T47D (cell line): Measurements from ENCODE around the gene MICU1.
"Not testable (repeated sequence)": the region's sequence is repeated elsewhere in the genome, so short reads cannot be mapped to it uniquely, and the experiment has no call there.

ENCODE experiments used
- DNase-seq, 2 experiments: peaks; one replicate each; pipeline versions ENCODE4 v3.0.0 to v3.0.0-alpha.2; 2011 to 2012; ENCODE audit warnings: low read depth in 1 of 2, low spot score in 1 of 2
- JUND ChIP-seq: IDR thresholded peaks from 2 replicates; pipeline ENCODE4 v1.6.1; 2012; ENCODE audit warnings: low read depth
- in situ Hi-C: cut with HindIII; loops from 2 replicates; pipeline ENCODE4 v1.10.0; 2016; ENCODE audit warnings: low sequenced_read_pairs, low pct_unique_long_range_greater_than_20kb

MICU1 gene

DNA sequence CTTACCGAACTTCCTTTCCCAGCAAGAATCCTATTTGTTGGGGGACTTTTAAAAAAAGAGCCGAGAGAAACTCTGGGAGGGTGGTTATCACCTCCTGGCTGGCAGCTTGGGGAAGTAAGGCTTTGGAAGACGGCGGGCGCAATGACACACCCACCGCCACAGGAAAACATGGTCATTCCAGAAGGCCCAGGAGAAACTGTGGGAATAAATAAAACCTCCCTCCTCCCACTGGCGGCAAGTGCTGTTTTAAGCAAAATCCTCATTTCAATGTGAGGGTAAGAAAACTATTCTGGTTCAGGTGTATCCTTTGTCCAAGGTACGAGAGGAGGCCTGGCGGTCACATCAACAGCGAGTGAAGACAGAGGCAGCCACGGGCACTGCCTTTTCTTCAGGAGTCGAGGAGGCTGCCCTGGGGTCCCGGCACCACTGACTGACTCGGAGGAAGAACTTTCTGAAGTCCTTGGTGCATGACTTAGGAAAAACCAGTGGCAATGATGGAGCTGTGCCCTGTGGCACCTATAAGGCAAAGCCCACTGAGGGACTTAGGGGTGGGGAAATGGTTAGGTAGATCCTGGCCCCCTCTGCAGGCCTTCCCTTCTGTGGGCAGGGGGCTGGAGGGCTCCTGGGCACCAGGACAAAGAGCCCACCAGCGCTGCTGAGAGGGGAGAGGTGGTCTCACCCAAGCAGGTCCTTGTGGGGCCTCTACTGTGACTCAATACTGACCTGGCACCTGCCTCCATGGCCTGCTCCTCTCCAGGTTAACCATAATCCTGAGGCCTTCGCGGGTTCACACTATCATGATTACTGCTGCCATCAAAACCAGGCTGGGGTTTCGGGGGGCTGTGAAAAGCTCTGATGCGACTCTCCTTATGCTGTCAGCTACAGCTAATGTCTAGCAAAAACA is 292.5 kb downstream of the MICU1 start:
- no peak for DNase-seq
- in situ Hi-C loops: no loop called here
- no peak for TF ChIP-seq JUND

DNA sequence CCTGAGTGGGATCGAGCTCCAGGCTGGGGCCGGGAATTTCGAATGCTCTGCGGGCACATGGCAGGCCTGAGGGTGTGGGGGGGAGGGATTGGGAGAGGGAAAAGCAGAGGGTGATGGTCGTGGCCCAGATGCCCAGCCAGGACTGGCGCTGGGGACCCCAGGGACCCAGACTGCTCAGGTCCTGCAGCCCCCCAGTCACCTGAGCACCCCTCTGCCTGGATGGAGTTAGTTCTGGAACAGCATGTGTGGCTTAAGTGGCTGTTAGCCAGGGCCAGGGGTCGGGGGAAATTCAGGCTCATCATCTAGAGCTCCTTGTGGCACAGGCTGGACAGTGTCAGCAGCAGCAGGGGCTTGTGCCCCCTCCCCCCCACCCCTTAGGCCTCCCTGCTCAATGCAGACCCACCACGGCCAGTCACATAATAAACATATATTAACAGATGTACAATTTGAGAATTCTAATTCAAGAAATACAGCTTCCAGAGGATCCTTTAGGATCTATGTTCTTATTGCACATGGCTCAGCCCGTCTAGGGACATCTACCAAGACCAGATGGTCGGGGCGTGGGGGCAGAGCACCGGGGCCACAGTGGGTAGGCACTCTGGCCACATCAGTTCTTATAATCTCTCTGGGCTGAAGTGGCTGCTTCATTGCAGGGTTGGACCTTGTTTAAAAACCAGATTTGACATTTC is 293.3 kb downstream of the MICU1 start:
- in situ Hi-C loops: no loop called here
- no peak for TF ChIP-seq JUND
- DNase-seq: no peak

DNA sequence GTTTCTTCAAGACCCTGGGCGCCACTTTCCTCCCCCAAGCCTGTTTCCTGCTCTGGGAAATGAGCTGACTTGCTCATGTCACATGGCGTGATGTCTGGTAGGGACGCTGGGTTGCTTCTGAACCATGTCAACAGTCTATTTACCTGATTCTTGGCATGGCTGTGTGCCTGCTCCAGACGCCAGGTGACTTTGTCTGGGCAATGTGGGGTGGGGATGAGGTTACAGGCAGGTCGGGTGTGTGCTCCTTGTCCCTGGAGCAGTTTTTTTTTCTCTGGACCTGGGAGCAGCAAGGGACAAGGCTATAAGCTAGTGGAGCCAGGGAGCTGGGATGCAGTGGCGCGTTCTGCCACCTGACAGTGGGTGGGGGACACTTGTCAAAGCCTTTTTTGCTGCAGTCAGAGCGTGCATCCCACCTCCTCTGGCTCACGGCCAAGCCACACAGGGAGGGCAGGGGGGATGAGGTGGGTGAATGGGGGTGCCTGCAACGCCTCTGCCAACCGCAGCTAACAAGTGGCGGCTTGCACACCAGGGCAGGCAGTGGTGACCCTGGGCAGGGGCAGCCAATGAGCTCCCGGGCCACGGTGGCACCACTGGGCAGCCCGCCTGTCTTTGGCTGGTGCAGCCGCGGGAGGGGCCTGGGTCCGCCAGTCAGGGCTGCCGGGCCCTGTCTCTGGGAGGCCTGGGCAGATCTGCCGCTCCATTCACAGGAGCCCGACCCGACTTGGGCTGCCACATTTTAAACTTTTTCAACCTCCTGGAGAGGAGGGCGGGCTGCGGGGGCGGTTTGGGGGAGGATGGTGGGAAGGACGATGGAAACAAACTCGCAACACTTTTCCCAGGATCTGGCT is 294.1 kb downstream of the MICU1 start:
- TF ChIP-seq JUND: no peak
- in situ Hi-C loops: no loop called here
- peak; percentile 63 to 96 for DNase-seq

DNA sequence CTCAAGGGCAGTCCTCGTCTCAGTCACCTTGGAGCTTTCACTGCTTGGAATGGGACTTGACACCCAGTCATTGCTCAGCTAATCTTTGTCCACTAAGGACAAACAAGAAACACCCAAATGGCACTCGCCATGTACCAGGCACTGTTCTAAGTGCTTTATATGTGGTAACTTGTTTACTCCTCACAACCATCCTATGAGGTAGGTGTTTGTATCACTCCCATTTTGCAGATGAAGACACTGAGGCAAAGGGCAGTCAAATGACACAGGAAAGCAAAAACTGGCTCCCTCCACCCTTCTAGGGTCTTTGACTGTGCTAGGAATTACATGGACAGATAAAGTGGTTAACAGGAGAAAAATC is 295.8 kb downstream of the MICU1 start:
- in situ Hi-C loops: no loop called here
- no peak for DNase-seq
- TF ChIP-seq JUND: no peak

DNA sequence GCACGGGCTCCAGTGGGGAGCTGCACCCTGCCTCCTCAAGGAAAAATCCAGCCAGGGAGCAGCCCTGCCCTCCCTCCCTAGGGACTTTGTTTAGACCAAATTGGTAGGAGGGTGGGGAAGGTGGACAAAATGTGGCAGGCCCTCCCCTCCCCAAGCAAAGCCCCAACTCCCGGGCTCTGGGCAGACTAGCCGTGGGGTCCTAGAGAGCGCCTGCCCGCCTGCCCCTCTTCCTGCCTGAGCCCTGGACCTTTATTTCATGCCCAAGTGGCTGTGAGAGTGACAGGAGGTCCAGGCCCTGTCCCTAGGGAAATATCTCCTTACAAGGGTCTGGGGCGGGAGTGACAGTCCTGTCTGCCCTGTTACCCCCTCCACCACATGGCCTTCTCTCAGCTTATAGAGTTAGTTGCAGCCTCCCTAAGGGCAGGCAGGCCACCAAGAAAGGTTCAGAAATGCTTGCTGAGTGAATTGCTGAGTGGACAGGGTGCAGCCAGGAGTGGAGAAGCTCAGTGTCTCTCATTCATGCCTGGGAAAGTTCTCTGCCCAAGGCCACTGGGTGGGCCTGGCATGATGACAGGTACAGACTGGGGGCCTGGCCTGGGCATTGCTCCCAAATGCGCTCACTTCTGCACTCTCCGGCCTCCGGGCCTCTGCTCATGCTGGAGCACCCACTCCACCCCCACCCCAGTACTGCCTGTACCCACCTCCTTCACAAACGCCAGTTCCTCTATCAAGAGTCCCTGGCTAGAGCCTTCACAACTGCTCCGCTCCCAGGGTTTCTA is 296.4 kb downstream of the MICU1 start:
- TF ChIP-seq JUND: no peak
- no peak for DNase-seq
- in situ Hi-C loops: no loop called here

DNA sequence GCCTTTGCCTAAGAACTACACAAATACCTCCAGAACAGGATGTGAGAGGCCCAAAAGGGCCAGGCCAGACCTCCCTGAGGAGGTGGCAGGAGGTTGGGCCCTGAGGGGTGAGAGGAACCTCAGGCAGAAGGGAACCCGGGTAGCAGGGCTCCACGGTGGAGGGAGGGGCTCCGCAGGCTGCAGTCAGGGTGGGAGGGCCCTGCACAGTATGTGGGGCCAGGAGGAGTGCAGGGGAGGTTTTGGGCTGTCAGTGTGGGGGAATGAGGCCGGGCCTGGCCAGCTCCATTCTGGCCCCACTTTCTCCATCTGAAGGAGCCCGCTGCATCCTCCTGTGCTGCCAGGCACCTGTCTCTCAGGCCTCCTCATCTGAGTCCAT is 297.1 kb downstream of the MICU1 start:
- DNase-seq: no peak
- TF ChIP-seq JUND: no peak
- in situ Hi-C loops: no loop called here

DNA sequence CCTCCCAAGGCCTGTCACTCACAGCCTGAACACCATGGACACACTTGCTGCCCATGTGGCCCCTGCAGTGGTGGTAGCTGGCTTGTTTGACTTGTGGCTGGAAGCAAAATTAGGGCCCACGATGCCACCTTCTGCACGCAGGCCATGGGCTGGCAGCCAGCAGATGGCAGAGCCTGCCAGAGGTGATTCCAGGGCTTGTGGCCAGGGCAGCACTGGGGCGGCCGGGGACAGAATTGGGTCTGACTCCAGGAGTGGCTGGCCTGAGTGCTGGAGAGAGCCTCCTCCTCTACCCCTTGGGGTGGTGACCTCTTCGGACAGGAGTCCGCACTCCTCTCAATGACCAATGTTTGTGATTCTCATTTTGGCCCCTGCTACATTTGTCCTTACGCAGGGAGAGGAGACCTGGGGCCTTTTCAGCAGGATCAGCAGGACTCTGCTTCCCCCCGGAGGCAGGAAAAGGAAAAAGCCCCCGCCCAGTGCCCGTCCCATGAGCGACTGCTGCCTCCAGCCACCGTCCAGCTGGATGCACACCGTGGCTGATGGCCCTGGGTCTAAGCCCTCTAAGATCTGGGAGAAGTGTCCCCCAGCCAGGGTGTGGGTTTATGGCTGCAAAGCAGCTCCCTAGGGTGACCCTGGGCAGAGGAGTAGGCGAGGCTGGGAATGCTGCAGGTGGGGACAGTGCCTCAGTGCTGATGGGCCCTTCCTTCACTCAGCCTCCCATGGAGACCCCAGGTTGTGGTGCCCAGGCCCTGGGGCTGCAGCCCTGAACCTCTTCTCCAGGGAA is 297.6 kb downstream of the MICU1 start:
- in situ Hi-C loops: no loop called here
- DNase-seq: peak in 1 of 2 experiments; percentile 76
- no peak for TF ChIP-seq JUND

DNA sequence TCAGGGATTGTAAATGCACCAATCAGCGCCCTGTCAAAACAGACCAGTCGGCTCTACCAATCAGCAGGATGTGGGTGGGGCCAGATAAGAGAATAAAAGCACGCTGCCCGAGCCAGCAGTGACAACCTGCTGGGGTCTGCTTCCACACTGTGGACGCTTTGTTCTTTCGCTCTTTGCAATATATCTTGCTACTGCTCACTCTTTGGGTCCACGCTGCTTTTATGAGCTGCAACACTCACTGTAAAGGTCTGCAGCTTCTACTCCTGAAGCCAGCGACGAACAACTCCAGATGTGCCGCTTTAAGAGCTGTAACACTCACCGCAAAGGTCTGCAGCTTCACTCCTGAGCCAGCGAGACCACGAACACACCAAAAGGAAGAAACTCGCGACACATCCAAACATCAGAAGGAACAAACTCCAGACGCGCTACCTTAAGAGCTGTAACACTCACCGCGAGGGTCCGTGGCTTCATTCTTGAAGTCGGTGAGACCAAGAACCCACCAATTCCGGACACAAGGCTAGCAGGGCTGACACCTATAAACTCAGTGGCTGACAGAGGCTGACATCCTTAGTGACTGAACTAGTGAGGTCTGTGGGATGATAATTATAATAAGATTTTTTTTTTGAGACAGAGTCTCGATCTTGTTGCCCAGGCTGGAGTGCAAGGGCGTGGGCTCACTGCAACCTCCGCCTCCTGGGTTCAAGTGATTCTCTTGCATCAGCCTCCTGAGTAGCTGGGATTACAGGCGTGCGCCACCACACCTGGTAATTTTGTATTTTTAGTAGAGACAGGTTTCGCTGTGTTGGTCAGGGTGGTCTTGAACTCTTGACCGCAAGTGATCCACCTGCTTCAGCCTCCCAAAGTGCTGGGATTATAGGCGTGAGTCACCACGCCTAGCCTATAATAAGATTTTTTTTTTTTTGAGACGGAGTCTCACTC is 298.9 kb downstream of the MICU1 start:
- in situ Hi-C loops, DNase-seq: not testable (repeated sequence)

DNA sequence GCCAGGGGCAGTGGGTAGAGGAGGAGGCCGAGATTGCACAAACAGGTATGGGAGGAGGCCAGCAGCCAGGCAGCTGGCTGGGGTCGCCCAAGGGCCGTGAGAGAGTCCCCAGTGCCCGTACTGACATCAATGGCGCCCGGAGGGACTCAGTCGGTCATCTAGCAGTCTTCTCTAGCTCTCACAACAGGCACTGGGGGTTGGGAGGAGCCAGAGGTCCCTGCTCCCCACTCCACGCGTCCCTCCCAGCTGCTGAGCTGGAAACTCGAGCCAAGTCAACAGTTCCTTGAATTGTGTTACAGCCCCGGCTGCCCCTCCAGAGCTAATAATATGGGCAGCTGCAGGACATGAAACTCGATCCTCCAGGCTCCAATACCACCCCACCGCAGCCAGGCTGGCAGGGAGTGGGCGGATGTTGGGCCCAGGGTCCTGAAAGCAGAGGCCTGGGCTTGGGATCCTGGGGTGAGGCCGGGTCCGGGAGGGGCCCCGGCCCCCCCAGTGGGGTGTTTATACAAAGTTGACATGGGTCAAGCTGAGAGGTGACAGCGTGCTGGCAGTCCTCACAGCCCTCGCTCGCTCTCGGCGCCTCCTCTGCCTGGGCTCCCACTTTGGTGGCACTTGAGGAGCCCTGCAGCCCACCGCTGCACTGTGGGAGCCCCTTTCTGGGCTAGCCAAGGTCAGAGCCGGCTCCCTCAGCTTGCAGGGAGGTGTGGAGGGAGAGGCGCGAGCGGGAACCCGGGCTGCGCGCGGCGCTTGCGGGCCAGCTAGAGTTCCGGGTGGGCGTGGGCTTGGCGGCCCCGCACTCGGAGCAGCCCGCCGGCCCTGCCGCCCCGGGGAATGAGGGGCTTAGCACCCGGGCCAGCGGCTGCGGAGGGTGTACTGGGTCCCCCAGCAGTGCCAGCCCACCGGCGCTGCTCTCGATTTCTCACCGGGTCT is 300.4 kb downstream of the MICU1 start:
- in situ Hi-C loops, DNase-seq: not testable (repeated sequence)

DNA sequence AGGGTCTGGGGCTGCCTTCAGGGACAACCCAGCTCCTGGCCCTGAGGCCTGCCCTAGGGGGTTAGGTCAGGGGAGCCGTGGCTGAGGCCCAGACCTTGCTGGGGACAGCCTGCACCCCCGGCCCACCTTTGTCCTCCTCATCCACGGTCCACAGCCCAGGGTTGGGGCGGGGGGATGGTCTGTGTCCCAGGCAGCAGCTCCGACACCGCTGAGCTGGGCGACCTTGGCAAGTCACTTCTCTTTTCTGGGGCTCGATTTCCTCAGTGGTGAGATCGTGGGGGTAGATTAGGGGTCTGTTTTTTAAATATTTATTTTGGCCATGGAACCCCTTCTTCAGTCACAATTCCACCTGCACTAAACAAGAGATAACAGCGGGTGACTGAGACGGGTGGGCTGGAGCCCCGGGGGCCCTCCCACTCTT is 302.1 kb downstream of the MICU1 start:
- TF ChIP-seq JUND: no peak
- in situ Hi-C loops: no loop called here
- DNase-seq: no peak
